Caco-2 (cell line): Measurements from ENCODE around the gene PTAFR. TPM values are rescaled to one million over a fixed set of nuclear protein-coding genes. Genes with fewer than 3 reads are reported as not detected.

Source experiments
- BruUV-seq: library from RNA; stranded (reverse); fragments of 400-500 nt; replicated peaks from 2 replicates; lab custom pipeline; 2021; lab: Mats Ljungman, UMichigan
- CTCF ChIA-PET: fragments of 300-600 bp; sonication (Branson Sonifier 250); formaldehyde crosslinking; loops from one replicate; lab custom pipeline; 2022; ENCODE audit warnings: antibody characterized with exemption; lab: Charles Lee
- POLR2A ChIA-PET: fragments of 300-600 bp; sonication (Branson Sonifier 250); formaldehyde crosslinking; loops from one replicate; lab custom pipeline; 2022; ENCODE audit warnings: antibody characterized with exemption; lab: Charles Lee
- DNase-seq, 2 experiments: peaks; one replicate each; pipeline versions ENCODE4 v3.0.0 to v3.0.0-alpha.2; 2020 to 2022
- H3K27me3 ChIP-seq: replicated peaks from 2 replicates; pipeline ENCODE4 v1.6.0; 2011; ENCODE audit warnings: low read length; ENCODE audit not compliant: control insufficient read depth, insufficient read depth
- H3K36me3 ChIP-seq: 2 replicates; pipeline ENCODE4 v1.5.1; 2011; ENCODE audit warnings: low read length; ENCODE audit not compliant: control insufficient read depth, insufficient read depth
- H3K4me1 ChIP-seq: fragments of 250-450 bp; sonication (Bioruptor Pico); 2 replicates; pipeline ENCODE4 v1.5.1; 2020; ENCODE audit warnings: mild to moderate bottlenecking
- H3K4me3 ChIP-seq: 2 replicates; pipeline ENCODE4 v1.5.1; 2011; ENCODE audit warnings: low read depth, mild to moderate bottlenecking, control low read depth, low read length
- H3K9me3 ChIP-seq: fragments of 250-450 bp; sonication (Bioruptor Pico); 2 replicates; pipeline ENCODE4 v1.5.1; 2020; ENCODE audit warnings: mild to moderate bottlenecking, moderate library complexity
- H3K27ac Mint-ChIP-seq: one replicate; pipeline ENCODE4 v1.8.0; 2022; ENCODE audit warnings: mixed read lengths; ENCODE audit not compliant: unreplicated experiment
- H3K27me3 Mint-ChIP-seq: one replicate; pipeline ENCODE4 v1.8.0; 2022; ENCODE audit warnings: mixed read lengths; ENCODE audit not compliant: insufficient read depth, unreplicated experiment
- H3K36me3 Mint-ChIP-seq: one replicate; pipeline ENCODE4 v1.8.0; 2022; ENCODE audit warnings: mild to moderate bottlenecking, mixed read lengths; ENCODE audit not compliant: insufficient read depth, unreplicated experiment
- H3K4me1 Mint-ChIP-seq: one replicate; pipeline ENCODE4 v1.8.0; 2022; ENCODE audit warnings: low read depth, mixed read lengths; ENCODE audit not compliant: unreplicated experiment
- H3K4me3 Mint-ChIP-seq: one replicate; pipeline ENCODE4 v1.8.0; 2022; ENCODE audit warnings: mild to moderate bottlenecking, moderate library complexity, mixed read lengths; ENCODE audit not compliant: unreplicated experiment
- H3K9me3 Mint-ChIP-seq: one replicate; pipeline ENCODE4 v1.8.0; 2022; ENCODE audit warnings: mixed read lengths; ENCODE audit not compliant: unreplicated experiment
- intact Hi-C: fragments of 100-400 bp; cut with micrococcal nuclease; formaldehyde crosslinking; loops from one replicate; pipeline ENCODE4 v1.10.0; 2022; ENCODE audit not compliant: unreplicated experiment
- total RNA-seq: library from RNA; stranded (reverse); gene quantifications from 2 replicates; pipeline ENCODE4 v1.2.3, GENCODE V29; 2022
- TF ChIP-seq, protein P1 (sequence below), 2 experiments: fragments of 200-600 bp in 1 of 2; IDR thresholded peaks; 1 replicate in 1 of 2; 2 replicates in 1 of 2; pipeline versions ENCODE4 v1.5.1 to v1.8.0; 2011 to 2022; ENCODE audit warnings: antibody characterized with exemption in 1 of 2, control low read depth in 1 of 2, inconsistent platforms in 1 of 2, low read depth in 1 of 2, low read length in 1 of 2, mild to moderate bottlenecking in 1 of 2, moderate library complexity in 1 of 2; ENCODE audit not compliant: insufficient read depth in 1 of 2, severe bottlenecking in 1 of 2, unreplicated experiment in 1 of 2

The PTAFR gene
- total RNA-seq, 1 experiment from 2014 or later: 0.32 TPM

DNA sequence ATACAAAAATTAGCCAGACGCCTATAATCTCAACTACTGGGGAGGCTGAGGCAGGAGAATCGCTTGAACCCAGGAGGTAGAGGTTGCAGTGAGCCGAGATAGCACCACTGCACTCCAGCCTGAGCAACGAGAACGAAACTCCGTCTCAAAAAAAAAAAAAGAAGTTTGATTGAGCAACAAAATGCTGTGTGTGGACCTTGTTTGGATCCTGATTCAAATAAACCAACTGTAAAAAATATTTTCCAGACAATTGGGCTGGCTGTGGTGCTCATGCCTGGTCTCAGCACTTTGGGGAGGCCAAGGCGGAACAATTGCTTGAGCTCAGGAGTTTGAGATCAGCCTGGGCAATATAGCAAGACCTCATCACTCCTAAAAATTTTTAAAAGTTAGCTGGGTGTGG, 16.8 kb downstream of the PTAFR start:
- POLR2A ChIA-PET: no interaction called here

GRCh38 chr1:28159243-28159642, 17.2 kb downstream of the PTAFR start:
- Mint-ChIP-seq H3K36me3 (no peaks in the 10 kb centered on the region), H3K9me3 (no peaks in the 10 kb centered on the region), H3K4me3 (no peak overlapping the region), H3K27ac (no peak overlapping the region), H3K27me3 (no peaks in the 10 kb centered on the region), H3K4me1 (peaks cover 6% of the 10 kb centered on the region)
- no TSS peak for BruUV-seq
- intact Hi-C loops: no loop called here
- H3K36me3 ChIP-seq: no peaks in the 10 kb centered on the region
- no peak for DNase-seq
- H3K9me3 ChIP-seq: no peaks in the 10 kb centered on the region
- no peak overlapping the region for H3K4me3 ChIP-seq
- TF ChIP-seq, protein P1, sequence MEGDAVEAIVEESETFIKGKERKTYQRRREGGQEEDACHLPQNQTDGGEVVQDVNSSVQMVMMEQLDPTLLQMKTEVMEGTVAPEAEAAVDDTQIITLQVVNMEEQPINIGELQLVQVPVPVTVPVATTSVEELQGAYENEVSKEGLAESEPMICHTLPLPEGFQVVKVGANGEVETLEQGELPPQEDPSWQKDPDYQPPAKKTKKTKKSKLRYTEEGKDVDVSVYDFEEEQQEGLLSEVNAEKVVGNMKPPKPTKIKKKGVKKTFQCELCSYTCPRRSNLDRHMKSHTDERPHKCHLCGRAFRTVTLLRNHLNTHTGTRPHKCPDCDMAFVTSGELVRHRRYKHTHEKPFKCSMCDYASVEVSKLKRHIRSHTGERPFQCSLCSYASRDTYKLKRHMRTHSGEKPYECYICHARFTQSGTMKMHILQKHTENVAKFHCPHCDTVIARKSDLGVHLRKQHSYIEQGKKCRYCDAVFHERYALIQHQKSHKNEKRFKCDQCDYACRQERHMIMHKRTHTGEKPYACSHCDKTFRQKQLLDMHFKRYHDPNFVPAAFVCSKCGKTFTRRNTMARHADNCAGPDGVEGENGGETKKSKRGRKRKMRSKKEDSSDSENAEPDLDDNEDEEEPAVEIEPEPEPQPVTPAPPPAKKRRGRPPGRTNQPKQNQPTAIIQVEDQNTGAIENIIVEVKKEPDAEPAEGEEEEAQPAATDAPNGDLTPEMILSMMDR (IDR thresholded peaks at IDR 0.05; ENCODE audit: insufficient read depth in 1 of 2, low read depth in 1 of 2, low read length in 1 of 2, severe bottlenecking in 1 of 2, unreplicated experiment in 1 of 2): no peak
- POLR2A ChIA-PET: no interaction called here
- CTCF ChIA-PET: no interaction called here
- no peaks in the 10 kb centered on the region for H3K27me3 ChIP-seq
- H3K4me1 ChIP-seq: no peaks in the 10 kb centered on the region

More for the DNA sequence above, 16.8 kb downstream of the PTAFR start:
- Mint-ChIP-seq H3K27ac (no peak overlapping the region), H3K4me3 (no peak overlapping the region), H3K27me3 (no peaks in the 10 kb centered on the region), H3K4me1 (peaks cover 6% of the 10 kb centered on the region), H3K9me3 (no peaks in the 10 kb centered on the region), H3K36me3 (no peaks in the 10 kb centered on the region)
- no peaks in the 10 kb centered on the region for H3K27me3 ChIP-seq
- H3K9me3 ChIP-seq: no peaks in the 10 kb centered on the region
- H3K4me1 ChIP-seq: no peaks in the 10 kb centered on the region
- DNase-seq: no peak
- TF ChIP-seq, protein P1 (IDR thresholded peaks at IDR 0.05; ENCODE audit: insufficient read depth in 1 of 2, low read depth in 1 of 2, low read length in 1 of 2, severe bottlenecking in 1 of 2, unreplicated experiment in 1 of 2): no peak
- CTCF ChIA-PET: no interaction called here
- H3K4me3 ChIP-seq: no peak overlapping the region
- BruUV-seq: no TSS peak
- intact Hi-C loops: no loop called here
- H3K36me3 ChIP-seq: no peaks in the 10 kb centered on the region

DNA sequence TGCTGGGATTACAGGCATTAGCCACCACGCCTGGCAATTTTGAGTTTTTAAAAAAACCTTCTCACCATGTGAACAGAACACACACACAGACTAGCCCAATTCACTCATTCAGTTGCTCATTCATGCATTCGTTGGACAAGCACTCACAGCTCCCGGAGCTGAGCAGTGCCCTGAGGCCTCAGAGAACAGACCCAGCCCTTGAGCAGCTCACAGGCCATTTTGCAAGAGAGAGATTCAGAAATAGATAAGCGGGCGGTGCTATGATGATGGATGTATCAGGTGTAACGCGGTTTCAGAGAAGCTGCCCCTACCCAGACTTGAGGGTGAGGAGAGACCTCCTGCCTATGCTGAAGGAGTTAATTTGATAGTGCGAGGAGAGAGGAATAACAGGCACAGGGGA, 18.6 kb downstream of the PTAFR start:
- H3K27me3 Mint-ChIP-seq: no peaks in the 10 kb centered on the region
- Histone ChIP-seq H3K36me3 (no peaks in the 10 kb centered on the region), H3K4me1 (no peaks in the 10 kb centered on the region), H3K4me3 (no peak overlapping the region), H3K9me3 (no peaks in the 10 kb centered on the region), H3K27me3 (no peaks in the 10 kb centered on the region)
- H3K9me3 Mint-ChIP-seq: no peaks in the 10 kb centered on the region
- no TSS peak for BruUV-seq
- no peaks in the 10 kb centered on the region for H3K36me3 Mint-ChIP-seq
- TF ChIP-seq, protein P1 (IDR thresholded peaks at IDR 0.05; ENCODE audit: insufficient read depth in 1 of 2, low read depth in 1 of 2, low read length in 1 of 2, severe bottlenecking in 1 of 2, unreplicated experiment in 1 of 2): no peak
- ChIA-PET CTCF (no interaction called here), POLR2A (no interaction called here)
- intact Hi-C loops: no loop called here
- no peak overlapping the region for H3K4me3 Mint-ChIP-seq
- no peak overlapping the region for H3K27ac Mint-ChIP-seq
- DNase-seq: no peak
- no peaks in the 10 kb centered on the region for H3K4me1 Mint-ChIP-seq
